HG03439 (cell line): Measurements from ENCODE around the gene SYVN1.

Experiments used
- ATAC-seq: cut with Tn5 transposase; IDR thresholded peaks from one replicate; pipeline ENCODE4 v1.9.1; 2021; ENCODE audit warnings: mild to moderate bottlenecking, moderate library complexity; ENCODE audit not compliant: unreplicated experiment

The SYVN1 gene

GRCh38 chr11:65090628-65091027, 43.7 kb downstream of the SYVN1 start:
- no peak for ATAC-seq

GRCh38 chr11:65089621-65090020, 44.7 kb downstream of the SYVN1 start:
- no peak for ATAC-seq

GRCh38 chr11:65087827-65088226, 46.5 kb downstream of the SYVN1 start:
- ATAC-seq, result no peak

GRCh38 chr11:65087216-65087615, 47.1 kb downstream of the SYVN1 start:
- no peak for ATAC-seq

GRCh38 chr11:65086809-65087208, 47.5 kb downstream of the SYVN1 start:
- ATAC-seq, result no peak

- no peak for ATAC-seq
Observed at GRCh38 chr11:65085446-65085845, 48.9 kb downstream of the SYVN1 start.

- no peak for ATAC-seq
Observed at GRCh38 chr11:65084598-65085375, 49.5 kb downstream of the SYVN1 start.

- ATAC-seq, result peak; percentile 80
Observed at GRCh38 chr11:65083834-65084597, 50.3 kb downstream of the SYVN1 start, which contains the start of the genes CDCA5 and ZFPL1. TSS of gene CDCA5 (minus strand) at chr11:65084040. CDS start at chr11:65083978, 62 bp downstream. TSS of gene ZFPL1 (plus strand) at chr11:65084222. CDS start at chr11:65084699, 477 bp downstream.

GRCh38 chr11:65083134-65083833, 51.0 kb downstream of the SYVN1 start:
- ATAC-seq, result peak; percentile 14

GRCh38 chr11:65078786-65079342, 55.5 kb downstream of the SYVN1 start:
- no peak for ATAC-seq

GRCh38 chr11:65078151-65078550, 56.2 kb downstream of the SYVN1 start:
- ATAC-seq, result no peak

GRCh38 chr11:65077451-65077850, 56.9 kb downstream of the SYVN1 start:
- ATAC-seq, result no peak
